ENCODE measurements around the gene SLCO3A1. TPM values are rescaled to one million over a fixed set of nuclear protein-coding genes. Genes with fewer than 3 reads are reported as not detected.

SLCO3A1 gene
- total and polyA plus RNA-seq, 2 of the 8 experiments (the other 6 are each of a cell fraction or from before 2014, with no cell fraction given), result 15.1 to 20.4 TPM

DNA sequence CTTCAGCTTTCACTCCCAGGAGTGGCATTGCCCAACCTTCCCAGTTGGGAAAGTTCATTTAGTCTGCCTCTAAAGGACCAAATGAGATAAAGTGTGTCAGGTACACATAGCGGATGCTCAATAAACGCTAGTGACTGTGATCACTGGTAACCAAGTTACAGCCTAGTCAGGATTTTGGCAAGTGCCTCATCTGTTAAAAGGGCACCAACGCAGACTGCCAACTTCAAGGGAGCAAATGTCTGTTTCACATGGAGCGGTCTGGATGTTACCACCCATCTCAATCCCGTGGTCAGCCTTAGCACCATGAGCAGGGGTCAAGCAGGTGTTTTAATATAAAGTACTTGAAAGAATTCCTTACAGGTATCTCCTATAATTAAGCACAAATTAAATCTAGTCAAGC is 22.7 kb downstream of the SLCO3A1 start:
- CTCF ChIA-PET (ENCODE audit: partially characterized antibody), result interaction anchor here (1.2 to 2.3 kb wide), 6 partner anchors 9 to 207 kb away, joined by 3 to 8 read pairs (median 4); no protein-coding TSS in a partner anchor

More for the DNA sequence above, 22.7 kb downstream of the SLCO3A1 start:
- Histone ChIP-seq H2BK15ac (ENCODE audit: low read length) (0 out of 2 replicates have a peak overlapping the region, but pooled peaks have one; percentile 74), H3K23ac (ENCODE audit: insufficient read length) (no peak overlapping the region), H2BK12ac (ENCODE audit: low read depth, low read length) (no peak overlapping the region), H2BK120ac (replicated peaks; ENCODE audit: low read depth, low read length) (no peak overlapping the region), H3K23me2 (ENCODE audit: low read depth, low read length) (no peaks in the 10 kb centered on the region; the same call in 1 of the 2 replicates), H2BK20ac (ENCODE audit: low read length) (no peak overlapping the region), H4K91ac (replicated peaks; ENCODE audit: insufficient read length, low read length) (no peak overlapping the region), H3K4me1 (replicated peaks in 1 of 4; ENCODE audit: control insufficient read depth in 3 of 4, insufficient read depth in 4 of 4, low read length in 3 of 4) (peaks cover 0 to 5% (median 2%) of the 10 kb centered on the region in 4 experiments; a peak in 3 of 7 replicates), H3K4ac (replicated peaks; ENCODE audit: insufficient read length, low read depth, low read length) (no peak overlapping the region), H3K18ac (ENCODE audit: extremely low read depth, low read length) (no peak overlapping the region), H4K5ac (ENCODE audit: insufficient read length, low read depth, low read length) (no peak overlapping the region), H3K36me3 (ENCODE audit: control insufficient read depth in 2 of 4, insufficient read depth in 4 of 4, low read length in 3 of 4) (no peaks in the 10 kb centered on the region), H3K79me1 (ENCODE audit: low read depth, low read length) (no peaks in the 10 kb centered on the region), H4K8ac (ENCODE audit: extremely low read depth, insufficient read depth, low read length) (no peak overlapping the region), H3K56ac (replicated peaks; ENCODE audit: insufficient read length, low read depth, low read length) (no peak overlapping the region), H3K27me3 (replicated peaks in 1 of 4; ENCODE audit: control insufficient read depth in 3 of 4, extremely low read depth in 1 of 4, insufficient read depth in 3 of 4, low read length in 3 of 4) (no peaks in the 10 kb centered on the region), H3K9ac (replicated peaks in 1 of 4; ENCODE audit: extremely low read depth in 1 of 4, low read depth in 3 of 4, low read length in 3 of 4) (no peak overlapping the region), H2AFZ (ENCODE audit: low read length) (no peak overlapping the region), H3K79me2 (ENCODE audit: control insufficient read depth in 1 of 2, insufficient read depth in 2 of 2, low read length in 2 of 2) (no peaks in the 10 kb centered on the region; a peak in 1 of 4 replicates), H3K4me2 (ENCODE audit: insufficient read depth in 1 of 2, low read depth in 2 of 2, low read length in 2 of 2) (no peak overlapping the region), H4K20me1 (replicated peaks in 1 of 2; ENCODE audit: control insufficient read depth in 1 of 2, insufficient read depth in 2 of 2, low read length in 2 of 2) (peaks cover 0 to 2% of the 10 kb centered on the region in 2 experiments), H3K4me3 (ENCODE audit: extremely low read depth in 1 of 4, insufficient read depth in 2 of 4, low read depth in 3 of 4, low read length in 4 of 4) (no peak overlapping the region), H2BK5ac (ENCODE audit: low read depth, low read length) (no peak overlapping the region), H2AK5ac (ENCODE audit: low read depth, low read length) (no peak overlapping the region), H3K14ac (ENCODE audit: insufficient read length) (no peak overlapping the region), H3K9me3 (ENCODE audit: insufficient read depth in 2 of 2, low read depth in 1 of 2, low read length in 1 of 2) (no peaks in the 10 kb centered on the region), H3K27ac (ENCODE audit: low read depth, low read length) (no peak overlapping the region)
- 94% methylated on average over 5 of the region's 5 CpGs; no CpG with 5 or more reads in 1 of the 2 experiments for WGBS, 2 experiments (ENCODE audit: extremely low coverage in 1 of 2, insufficient coverage in 1 of 2, insufficient read length in 1 of 2, insufficient replicate concordance in 2 of 2, low coverage in 1 of 2, low lambda C conversion rate in 2 of 2, missing lambda C conversion rate in 1 of 2)
- TF ChIP-seq SRF (IDR thresholded peaks at IDR 0.05; ENCODE audit: low read depth, low read length) (no peak), TBP (IDR thresholded peaks at IDR 0.05; ENCODE audit: low read depth, low read length) (no peak), RFX5 (IDR thresholded peaks at IDR 0.05; ENCODE audit: borderline replicate concordance, low read depth, low read length) (no peak)
- TF ChIP-seq, protein P1, sequence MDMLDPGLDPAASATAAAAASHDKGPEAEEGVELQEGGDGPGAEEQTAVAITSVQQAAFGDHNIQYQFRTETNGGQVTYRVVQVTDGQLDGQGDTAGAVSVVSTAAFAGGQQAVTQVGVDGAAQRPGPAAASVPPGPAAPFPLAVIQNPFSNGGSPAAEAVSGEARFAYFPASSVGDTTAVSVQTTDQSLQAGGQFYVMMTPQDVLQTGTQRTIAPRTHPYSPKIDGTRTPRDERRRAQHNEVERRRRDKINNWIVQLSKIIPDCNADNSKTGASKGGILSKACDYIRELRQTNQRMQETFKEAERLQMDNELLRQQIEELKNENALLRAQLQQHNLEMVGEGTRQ (IDR thresholded peaks at IDR 0.05; ENCODE audit: low read length), result no peak
- TF ChIP-seq, protein P2, sequence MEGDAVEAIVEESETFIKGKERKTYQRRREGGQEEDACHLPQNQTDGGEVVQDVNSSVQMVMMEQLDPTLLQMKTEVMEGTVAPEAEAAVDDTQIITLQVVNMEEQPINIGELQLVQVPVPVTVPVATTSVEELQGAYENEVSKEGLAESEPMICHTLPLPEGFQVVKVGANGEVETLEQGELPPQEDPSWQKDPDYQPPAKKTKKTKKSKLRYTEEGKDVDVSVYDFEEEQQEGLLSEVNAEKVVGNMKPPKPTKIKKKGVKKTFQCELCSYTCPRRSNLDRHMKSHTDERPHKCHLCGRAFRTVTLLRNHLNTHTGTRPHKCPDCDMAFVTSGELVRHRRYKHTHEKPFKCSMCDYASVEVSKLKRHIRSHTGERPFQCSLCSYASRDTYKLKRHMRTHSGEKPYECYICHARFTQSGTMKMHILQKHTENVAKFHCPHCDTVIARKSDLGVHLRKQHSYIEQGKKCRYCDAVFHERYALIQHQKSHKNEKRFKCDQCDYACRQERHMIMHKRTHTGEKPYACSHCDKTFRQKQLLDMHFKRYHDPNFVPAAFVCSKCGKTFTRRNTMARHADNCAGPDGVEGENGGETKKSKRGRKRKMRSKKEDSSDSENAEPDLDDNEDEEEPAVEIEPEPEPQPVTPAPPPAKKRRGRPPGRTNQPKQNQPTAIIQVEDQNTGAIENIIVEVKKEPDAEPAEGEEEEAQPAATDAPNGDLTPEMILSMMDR (IDR thresholded peaks at IDR 0.05; ENCODE audit: control extremely low read depth in 1 of 3, insufficient read depth in 1 of 3, low read depth in 1 of 3, low read length in 3 of 3), result no peak
- FAIRE-seq, result no peak
- POLR2A ChIA-PET (ENCODE audit: partially characterized antibody), result interaction anchor here (1.5 kb wide), 1 partner anchor 9 kb away, joined by 3 read pairs; no protein-coding TSS in a partner anchor
- no peak for DNase-seq (ENCODE audit: low read depth in 1 of 2, low spot score in 2 of 2)
